Thymus (tissue), 11 donors: Measurements from ENCODE around the gene TCIRG1. TPM values are rescaled to one million over a fixed set of nuclear protein-coding genes. Genes with fewer than 3 reads are reported as not detected.
A peak's percentile ranks its signal among the peaks of the same experiment; 100 is the strongest.

Source experiments
- DNase-seq, 9 donors: peaks; one replicate each; pipeline ENCODE4 v3.0.0-alpha.2; 2013; ENCODE audit warnings: low spot score in 9 of 9, low read depth in 6 of 9, missing footprints in 1 of 9
- H3K27ac ChIP-seq, 2 donors: one replicate each; pipeline ENCODE4 v1.5.1; 2013; ENCODE audit warnings: control low read depth in 1 of 2, low read depth in 1 of 2, low read length in 1 of 2, mild to moderate bottlenecking in 1 of 2, moderate library complexity in 1 of 2
- H3K27me3 ChIP-seq, 2 donors: one replicate each; pipeline ENCODE4 v1.5.1; 2013; ENCODE audit warnings: low read length in 1 of 2; ENCODE audit not compliant: control insufficient read depth in 2 of 2, insufficient read depth in 1 of 2
- H3K36me3 ChIP-seq, 2 donors: one replicate each; pipeline ENCODE4 v1.5.1; 2013; ENCODE audit warnings: low read length in 1 of 2, mild to moderate bottlenecking in 1 of 2, moderate library complexity in 1 of 2; ENCODE audit not compliant: control insufficient read depth in 2 of 2, insufficient read depth in 2 of 2
- H3K4me1 ChIP-seq, 2 donors: one replicate each; pipeline ENCODE4 v1.5.1; 2013; ENCODE audit warnings: low read length in 2 of 2; ENCODE audit not compliant: control insufficient read depth in 2 of 2, insufficient read depth in 2 of 2
- H3K4me3 ChIP-seq, 2 donors: one replicate each; pipeline ENCODE4 v1.5.1; 2013; ENCODE audit warnings: low read length in 2 of 2, control low read depth in 1 of 2, mild to moderate bottlenecking in 1 of 2
- H3K9me3 ChIP-seq, 2 donors: one replicate each; pipeline ENCODE4 v1.5.1; 2013; ENCODE audit warnings: low read length in 1 of 2, mild to moderate bottlenecking in 1 of 2; ENCODE audit not compliant: control insufficient read depth in 2 of 2, insufficient read depth in 1 of 2
- WGBS: extraction: QIAGEN DNeasy Blood & Tissue Kit; methylation state at CpG from one replicate; pipeline ENCODE4 v1.1.7; 2013; 5-methylcytosine and 5-hydroxymethylcytosine counted together
- polyA plus RNA-seq: library from polyadenylated mRNA; stranded (reverse); fragments of 200-250 nt; gene quantifications from one replicate; pipeline ENCODE4 v1.2.3, GENCODE V29; 2013
- total RNA-seq: library from RNA; stranded (reverse); fragments of 120-200 nt; gene quantifications from one replicate; pipeline ENCODE4 v1.2.4, GENCODE V29; 2013
- donor health status: healthy.

The TCIRG1 gene
- total and polyA plus RNA-seq, 2 donors: 44.8 to 236 TPM

GRCh38 chr11:68032997-68033707 lies 5.7 kb upstream of the TCIRG1 start:
- Histone ChIP-seq H3K4me1 (peaks cover 16 to 36% of the 10 kb centered on the region in 2 donors), H3K4me3 (no peak overlapping the region), H3K27ac (no peak overlapping the region), H3K36me3 (peaks cover 17 to 34% of the 10 kb centered on the region in 2 donors), H3K9me3 (peaks cover 0 to 11% of the 10 kb centered on the region in 2 donors), H3K27me3 (no peaks in the 10 kb centered on the region)
- WGBS: 97% methylated on average over 29 of the region's 29 CpGs
- no peak for DNase-seq

- H3K27me3 ChIP-seq: no peaks in the 10 kb centered on the region
- H3K27ac ChIP-seq: no peak overlapping the region
- peaks cover 17 to 34% of the 10 kb centered on the region in 2 donors for H3K36me3 ChIP-seq
- H3K4me1 ChIP-seq: peaks cover 19 to 42% of the 10 kb centered on the region in 2 donors
- WGBS: 97% methylated on average over 12 of the region's 12 CpGs
- no peak overlapping the region for H3K4me3 ChIP-seq
- no peak for DNase-seq
- peaks cover 0 to 11% of the 10 kb centered on the region in 2 donors for H3K9me3 ChIP-seq
Measured at GRCh38 chr11:68033708-68034045, 5.1 kb upstream of the TCIRG1 start.

GRCh38 chr11:68035266-68035876 lies 3.5 kb upstream of the TCIRG1 start:
- H3K27ac ChIP-seq: no peak overlapping the region
- peaks cover 28 to 47% of the 10 kb centered on the region in 2 donors for H3K4me1 ChIP-seq
- H3K27me3 ChIP-seq: no peaks in the 10 kb centered on the region
- H3K4me3 ChIP-seq: no peak overlapping the region
- no peak for DNase-seq
- WGBS: 94% methylated on average over 13 of the region's 13 CpGs
- peaks cover 0 to 7% of the 10 kb centered on the region in 2 donors for H3K9me3 ChIP-seq
- peaks cover 17 to 34% of the 10 kb centered on the region in 2 donors for H3K36me3 ChIP-seq

GRCh38 chr11:68036141-68036716 lies 2.6 kb upstream of the TCIRG1 start:
- no peak for DNase-seq
- Histone ChIP-seq H3K9me3 (peaks cover 0 to 4% of the 10 kb centered on the region in 2 donors), H3K36me3 (peaks cover 18 to 34% of the 10 kb centered on the region in 2 donors), H3K4me3 (no peak overlapping the region), H3K4me1 (peaks cover 27 to 52% of the 10 kb centered on the region in 2 donors), H3K27me3 (no peaks in the 10 kb centered on the region), H3K27ac (peak overlapping the region in 1 of 2 donors; percentile 66)
- WGBS: 91% methylated on average over 27 of the region's 27 CpGs

- H3K27me3 ChIP-seq: no peaks in the 10 kb centered on the region
- H3K27ac ChIP-seq: peak overlapping the region; percentile 43 to 66
- peaks cover 21 to 52% of the 10 kb centered on the region in 2 donors for H3K4me1 ChIP-seq
- H3K36me3 ChIP-seq: peaks cover 21 to 38% of the 10 kb centered on the region in 2 donors
- H3K9me3 ChIP-seq: peaks cover 0 to 4% of the 10 kb centered on the region in 2 donors
- 57% methylated on average over 14 of the region's 14 CpGs for WGBS
- no peak for DNase-seq
- no peak overlapping the region for H3K4me3 ChIP-seq
Measured at GRCh38 chr11:68036717-68037239, 2.0 kb upstream of the TCIRG1 start.

- no peak for DNase-seq
- peak overlapping the region in 1 of 2 donors; percentile 54 for H3K27ac ChIP-seq
- H3K4me3 ChIP-seq: no peak overlapping the region
- H3K36me3 ChIP-seq: peaks cover 21 to 38% of the 10 kb centered on the region in 2 donors
- no peaks in the 10 kb centered on the region for H3K27me3 ChIP-seq
- peaks cover 17 to 51% of the 10 kb centered on the region in 2 donors for H3K4me1 ChIP-seq
- peaks cover 0 to 4% of the 10 kb centered on the region in 2 donors for H3K9me3 ChIP-seq
- 83% methylated on average over 20 of the region's 20 CpGs for WGBS
Measured at GRCh38 chr11:68037411-68038225, 1.2 kb upstream of the TCIRG1 start.

- Histone ChIP-seq H3K4me3 (peak overlapping the region; percentile 68), H3K36me3 (peaks cover 15 to 38% of the 10 kb centered on the region in 2 donors), H3K4me1 (peaks cover 17 to 51% of the 10 kb centered on the region in 2 donors), H3K27me3 (no peaks in the 10 kb centered on the region), H3K27ac (peak overlapping the region; percentile 28 to 64), H3K9me3 (peaks cover 0 to 4% of the 10 kb centered on the region in 2 donors)
- DNase-seq: no peak
- WGBS: 87% methylated on average over 13 of the region's 13 CpGs
Measured at GRCh38 chr11:68038226-68038717, 553 bp upstream of the TCIRG1 start.

- no peaks in the 10 kb centered on the region for H3K27me3 ChIP-seq
- peaks cover 9 to 40% of the 10 kb centered on the region in 2 donors for H3K36me3 ChIP-seq
- DNase-seq: peak in 2 of 9 donors; percentile 14 to 22
- H3K9me3 ChIP-seq: peaks cover 0 to 4% of the 10 kb centered on the region in 2 donors
- peaks cover 17 to 51% of the 10 kb centered on the region in 2 donors for H3K4me1 ChIP-seq
- H3K27ac ChIP-seq: peak overlapping the region; percentile 48 to 85
- H3K4me3 ChIP-seq: peak overlapping the region; percentile 68
- 60% methylated on average over 10 of the region's 10 CpGs for WGBS
Measured at GRCh38 chr11:68039526-68040086, 781 bp downstream of the TCIRG1 start.
